ENCODE results near the gene ERVFRD-1.
A peak's percentile ranks its signal among the peaks of the same experiment; 100 is the strongest.
"Not testable (repeated sequence)": the region's sequence is repeated elsewhere in the genome, so short reads cannot be mapped to it uniquely, and the experiment has no call there.

ERVFRD-1 gene

GRCh38 chr6:11129908-11130565 lies 18.5 kb upstream of the ERVFRD-1 start:
- no peak for DNase-seq (ENCODE audit: low read depth in 2 of 2)

- DNase-seq (ENCODE audit: low read depth in 2 of 2), result no peak
Observed at GRCh38 chr6:11128608-11129007, 17.1 kb upstream of the ERVFRD-1 start.

GRCh38 chr6:11126876-11127275 lies 15.4 kb upstream of the ERVFRD-1 start:
- DNase-seq (ENCODE audit: low read depth in 2 of 2), result no peak

GRCh38 chr6:11123978-11124377 lies 12.5 kb upstream of the ERVFRD-1 start:
- DNase-seq (ENCODE audit: low read depth in 2 of 2), result no peak

- no peak for DNase-seq (ENCODE audit: low read depth in 2 of 2)
Observed at GRCh38 chr6:11122380-11122779, 10.9 kb upstream of the ERVFRD-1 start.

- no peak for DNase-seq (ENCODE audit: low read depth in 2 of 2)
Observed at GRCh38 chr6:11121851-11122250, 10.3 kb upstream of the ERVFRD-1 start.

GRCh38 chr6:11120271-11121005 lies 8.9 kb upstream of the ERVFRD-1 start:
- DNase-seq (ENCODE audit: low read depth in 2 of 2), result no peak

- not testable (repeated sequence) for DNase-seq (ENCODE audit: low read depth in 2 of 2)
Observed at GRCh38 chr6:11115808-11116536, 4.4 kb upstream of the ERVFRD-1 start.

GRCh38 chr6:11113038-11113437 lies 1.5 kb upstream of the ERVFRD-1 start:
- no peak for DNase-seq (ENCODE audit: low read depth in 2 of 2)

GRCh38 chr6:11111769-11112437 lies 378 bp upstream of the ERVFRD-1 start:
- no peak for DNase-seq (ENCODE audit: low read depth in 2 of 2)

GRCh38 chr6:11108726-11109125 lies 2.8 kb downstream of the ERVFRD-1 start:
- DNase-seq (ENCODE audit: low read depth in 2 of 2), result no peak

GRCh38 chr6:11103065-11103464 lies 8.5 kb downstream of the ERVFRD-1 start:
- DNase-seq (ENCODE audit: low read depth in 2 of 2), result no peak

GRCh38 chr6:11101417-11101816 lies 10.1 kb downstream of the ERVFRD-1 start:
- no peak for DNase-seq (ENCODE audit: low read depth in 2 of 2)

GRCh38 chr6:11098004-11098403 lies 13.5 kb downstream of the ERVFRD-1 start:
- DNase-seq (ENCODE audit: low read depth in 2 of 2), result no peak

GRCh38 chr6:11097476-11097875 lies 14.0 kb downstream of the ERVFRD-1 start:
- no peak for DNase-seq (ENCODE audit: low read depth in 2 of 2)

GRCh38 chr6:11096109-11096508 lies 15.4 kb downstream of the ERVFRD-1 start:
- no peak for DNase-seq (ENCODE audit: low read depth in 2 of 2)

GRCh38 chr6:11094941-11095340 lies 16.6 kb downstream of the ERVFRD-1 start:
- DNase-seq (ENCODE audit: low read depth in 2 of 2), result no peak

- DNase-seq (ENCODE audit: low read depth in 2 of 2), result peak; percentile 4 to 22
Observed at GRCh38 chr6:11094411-11094851, 17.1 kb downstream of the ERVFRD-1 start.

- DNase-seq (ENCODE audit: low read depth in 2 of 2), result peak; percentile 83 to 88
Observed at GRCh38 chr6:11093626-11094410, 17.7 kb downstream of the ERVFRD-1 start, which contains the start of gene SMIM13. SMIM13 (plus strand) TSS chr6:11093834; CDS start chr6:11094314, 480 bp downstream.

GRCh38 chr6:11093376-11093625 lies 18.2 kb downstream of the ERVFRD-1 start:
- no peak for DNase-seq (ENCODE audit: low read depth in 2 of 2)

GRCh38 chr6:11092668-11093375 lies 18.7 kb downstream of the ERVFRD-1 start:
- DNase-seq (ENCODE audit: low read depth in 2 of 2), result peak in 1 of 2 donors; percentile 6

Data from stimulated activated CD8-positive, alpha-beta memory T cell treated with anti-CD3 and anti-CD28 coated beads, Interleukin-7, amount 100 ng/mL, for 1 hour (primary cell).